Jurkat, Clone E6-1 (cell line): Measurements from ENCODE around the gene NOS3.
A peak's percentile ranks its signal among the peaks of the same experiment; 100 is the strongest.

ENCODE experiments used
- DNase-seq: peaks from one replicate; pipeline ENCODE4 v3.0.0-alpha.2; 2011; ENCODE audit warnings: low read depth, low spot score
- H3K4me3 ChIP-seq: 2 replicates; pipeline ENCODE4 v1.5.1; 2011; ENCODE audit warnings: mild to moderate bottlenecking, low read length, control low read depth, moderate library complexity

Gene NOS3

DNA sequence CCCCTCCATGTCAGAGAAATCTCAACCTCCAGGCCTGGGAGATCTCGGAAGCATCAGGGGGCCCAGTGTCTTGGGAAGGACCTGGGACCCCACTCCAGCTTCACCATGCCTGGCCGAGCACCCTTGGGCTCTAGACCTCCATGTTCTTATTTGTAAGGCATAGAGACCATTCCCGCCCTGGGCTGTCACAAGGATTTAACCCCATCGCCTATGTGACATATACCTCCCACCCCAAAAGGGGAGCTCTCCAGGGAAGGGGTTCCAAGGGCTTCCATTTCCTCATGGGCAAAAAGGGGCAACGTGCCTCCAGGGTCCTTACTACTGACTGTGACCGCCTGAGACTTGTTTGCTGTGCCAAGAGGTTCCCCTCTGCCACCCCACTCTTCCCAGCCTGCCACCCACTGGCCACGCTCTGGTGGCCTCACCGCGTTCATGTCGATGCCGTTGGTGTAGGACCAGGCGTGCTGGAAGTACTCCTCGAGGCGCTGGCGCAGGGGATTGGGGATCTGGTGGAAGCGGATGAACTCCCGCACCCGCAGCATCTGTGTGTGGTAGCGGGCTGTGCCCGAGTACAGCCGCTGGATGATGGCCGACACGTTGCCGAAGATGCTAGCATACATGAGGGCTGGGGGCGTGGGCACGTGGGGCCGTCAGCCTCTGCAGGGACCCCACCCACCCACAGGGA is 40.2 kb upstream of the NOS3 start:
- no peak for DNase-seq

DNA sequence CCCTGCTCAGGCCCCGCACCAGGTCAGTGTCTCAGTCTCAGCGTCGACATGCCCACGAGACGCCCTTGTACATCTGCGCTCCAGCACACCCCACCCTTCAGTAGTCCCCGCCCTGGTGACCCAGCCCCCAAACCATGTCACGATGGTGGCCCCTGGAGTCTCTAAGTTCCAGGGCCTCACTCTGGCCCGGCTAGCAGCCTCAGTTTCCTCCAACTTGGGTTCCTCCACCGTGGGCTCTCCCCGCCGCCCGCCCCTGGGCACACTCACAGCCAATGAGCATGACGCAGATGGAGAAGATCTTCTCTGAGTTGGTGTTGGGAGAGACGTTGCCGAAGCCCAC is 39.7 kb upstream of the NOS3 start:
- no peak overlapping the region for H3K4me3 ChIP-seq
- no peak for DNase-seq

More for the DNA sequence above, 40.2 kb upstream of the NOS3 start:
- H3K4me3 ChIP-seq: no peak overlapping the region

DNA sequence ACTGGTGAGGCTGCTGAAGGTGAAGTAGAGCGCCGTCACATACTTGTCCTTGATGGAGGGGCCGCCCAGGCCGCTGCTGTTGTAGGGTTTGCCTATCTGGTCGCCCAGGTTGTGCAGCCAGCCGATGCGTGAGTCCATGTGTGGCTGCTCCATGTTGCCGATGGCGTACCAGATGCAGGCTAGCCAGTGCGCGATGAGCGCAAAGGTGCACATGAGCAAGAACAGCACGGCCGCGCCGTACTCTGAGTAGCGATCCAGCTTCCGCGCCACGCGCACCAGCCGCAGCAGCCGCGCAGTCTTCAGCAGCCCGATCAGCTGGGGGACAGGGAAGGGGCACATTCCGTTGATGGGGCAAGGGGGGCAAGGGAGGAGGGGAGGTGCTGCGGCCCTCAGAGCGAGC is 39.3 kb upstream of the NOS3 start:
- H3K4me3 ChIP-seq: no peak overlapping the region
- DNase-seq: no peak

DNA sequence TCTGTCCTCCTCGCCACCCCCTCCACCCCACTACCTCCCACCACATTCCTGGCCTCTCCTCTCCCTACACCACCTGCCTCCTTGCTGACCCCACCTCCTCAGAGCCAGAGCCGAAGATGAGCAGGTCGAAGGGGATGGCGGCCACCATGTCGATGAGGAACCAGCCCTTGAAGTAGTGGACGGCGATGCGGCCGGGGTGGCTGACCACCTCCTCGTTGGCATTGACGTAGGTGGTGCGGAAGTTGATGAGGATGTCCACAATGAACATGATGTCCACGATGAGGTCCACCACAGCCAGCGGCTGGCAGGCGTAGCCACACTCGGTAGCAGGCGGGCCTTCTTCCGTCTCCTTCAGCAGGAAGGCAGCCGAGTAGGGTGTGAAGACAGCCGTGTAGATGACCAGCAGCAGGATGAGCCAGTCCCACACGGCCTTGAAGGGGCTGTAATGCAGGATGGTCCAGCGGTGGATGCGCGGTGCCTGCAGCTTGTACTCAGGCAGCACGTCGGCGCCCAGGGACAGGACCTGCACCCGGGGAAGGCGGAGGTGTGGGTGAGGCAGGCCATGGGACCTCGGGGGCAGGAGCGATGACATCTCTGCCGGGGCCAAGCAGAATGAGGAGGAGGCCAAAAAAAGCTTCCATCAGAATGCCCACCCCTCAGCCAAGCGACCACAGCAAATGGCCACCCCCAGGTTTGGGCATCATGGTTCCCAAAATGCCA is 38.3 kb upstream of the NOS3 start:
- DNase-seq: no peak
- no peak overlapping the region for H3K4me3 ChIP-seq

DNA sequence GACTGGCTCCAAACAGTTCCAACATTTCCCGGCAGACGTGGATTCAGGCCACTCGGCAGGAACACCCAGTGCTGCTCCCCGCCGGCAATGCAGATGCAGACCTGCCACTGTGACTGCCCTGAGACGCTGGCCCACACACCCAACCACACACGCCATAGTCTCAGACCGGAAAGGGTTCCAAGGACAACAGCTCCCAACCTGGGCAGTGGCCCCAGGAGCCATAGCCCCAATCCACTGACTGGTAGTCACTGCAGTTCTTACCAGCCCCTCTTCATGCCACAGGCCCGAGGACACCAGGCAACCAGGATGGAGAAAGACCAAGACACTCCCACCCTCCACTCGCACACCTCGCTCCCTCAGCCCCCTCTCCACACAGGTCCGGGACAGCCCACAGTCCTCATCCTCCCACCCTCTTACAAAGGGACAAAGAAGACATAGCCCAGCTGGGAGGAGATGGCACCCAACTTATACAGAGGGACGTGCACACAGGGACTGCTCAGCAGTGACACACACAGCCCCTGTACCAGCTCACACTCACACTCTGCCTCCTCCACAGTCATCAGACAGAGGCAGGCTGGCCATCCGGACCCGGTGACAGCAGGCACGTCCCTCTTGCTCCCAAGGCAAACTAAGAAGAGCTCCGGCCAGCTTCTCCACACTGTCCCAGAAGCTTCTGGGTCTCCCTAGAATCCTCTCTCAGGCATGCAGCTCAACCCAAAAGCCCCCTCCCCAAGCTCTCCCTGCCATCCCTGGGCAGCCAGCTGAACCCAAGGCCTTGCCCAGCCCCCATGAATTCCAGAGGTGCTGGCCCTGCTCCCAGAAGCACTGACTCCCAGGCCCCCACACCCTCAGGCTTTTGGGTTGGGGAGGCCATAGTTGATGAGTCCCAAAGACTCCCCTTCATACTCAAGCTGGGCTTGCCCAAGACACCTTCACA is 37.5 kb upstream of the NOS3 start:
- H3K4me3 ChIP-seq: no peak overlapping the region
- no peak for DNase-seq

DNA sequence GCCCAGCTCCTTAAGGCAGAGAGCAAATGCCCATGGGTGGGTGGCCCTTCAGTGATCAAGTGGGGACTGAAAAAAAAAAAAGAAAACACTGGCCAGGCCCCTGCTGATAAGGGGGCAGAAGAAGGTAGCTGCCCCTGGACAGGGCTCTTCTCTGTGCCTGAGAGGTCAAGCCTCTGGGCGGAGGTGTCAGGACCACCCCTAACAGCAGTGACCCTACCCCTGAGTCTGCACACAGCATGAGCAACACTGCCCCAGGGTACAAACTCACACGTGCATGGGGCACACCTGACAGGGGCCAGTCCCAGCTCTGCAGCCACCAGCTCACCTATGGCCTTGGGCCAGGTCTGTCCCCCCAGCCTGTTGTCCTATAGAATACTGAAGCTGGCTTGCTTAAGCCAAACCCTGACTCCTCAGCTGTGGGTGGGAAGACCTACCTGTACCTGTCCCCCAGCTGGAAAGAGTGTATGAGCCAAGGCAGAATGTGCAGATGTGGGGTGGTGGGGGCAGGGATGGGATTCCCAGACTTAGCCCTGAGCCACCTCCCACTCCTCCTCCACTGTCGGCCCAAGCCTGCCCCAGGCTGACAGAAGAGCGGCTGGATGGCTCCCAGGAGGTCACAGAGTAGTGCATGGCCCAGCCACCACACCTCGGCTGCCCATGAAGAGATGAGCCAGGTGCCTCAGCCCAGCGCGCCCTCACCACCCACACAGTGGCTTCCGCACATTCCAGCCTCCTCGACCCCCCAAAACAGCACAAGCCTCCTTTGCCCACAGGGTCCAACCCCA is 36.4 kb upstream of the NOS3 start:
- no peak overlapping the region for H3K4me3 ChIP-seq
- DNase-seq: no peak

DNA sequence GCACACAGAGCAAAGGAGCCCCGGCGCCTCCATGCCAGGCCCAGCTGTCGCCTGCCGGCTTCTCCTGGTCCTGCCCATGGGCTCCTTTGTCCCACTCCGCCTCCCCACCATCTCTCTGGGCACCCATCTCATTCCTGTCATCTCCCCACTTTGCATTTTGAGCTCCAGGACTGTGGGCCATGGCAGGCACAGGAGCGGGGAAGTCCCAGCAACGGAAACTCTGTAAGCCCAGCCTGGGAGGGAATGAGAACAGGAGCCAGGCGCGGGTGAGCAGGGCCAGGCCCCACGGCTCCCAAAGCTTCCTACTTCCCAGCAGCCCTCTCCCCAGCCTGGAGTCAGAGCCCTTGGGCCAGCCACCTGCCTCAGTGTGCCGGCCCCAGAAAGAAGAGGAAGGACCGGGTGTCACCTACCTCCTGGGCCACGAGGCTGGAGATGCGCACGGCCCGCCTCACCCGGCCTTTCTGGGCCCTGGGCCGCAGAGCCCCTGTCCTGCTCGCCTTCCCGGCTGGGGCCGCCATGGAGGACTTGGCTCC is 35.8 kb upstream of the NOS3 start:
- no peak overlapping the region for H3K4me3 ChIP-seq
- DNase-seq: no peak

DNA sequence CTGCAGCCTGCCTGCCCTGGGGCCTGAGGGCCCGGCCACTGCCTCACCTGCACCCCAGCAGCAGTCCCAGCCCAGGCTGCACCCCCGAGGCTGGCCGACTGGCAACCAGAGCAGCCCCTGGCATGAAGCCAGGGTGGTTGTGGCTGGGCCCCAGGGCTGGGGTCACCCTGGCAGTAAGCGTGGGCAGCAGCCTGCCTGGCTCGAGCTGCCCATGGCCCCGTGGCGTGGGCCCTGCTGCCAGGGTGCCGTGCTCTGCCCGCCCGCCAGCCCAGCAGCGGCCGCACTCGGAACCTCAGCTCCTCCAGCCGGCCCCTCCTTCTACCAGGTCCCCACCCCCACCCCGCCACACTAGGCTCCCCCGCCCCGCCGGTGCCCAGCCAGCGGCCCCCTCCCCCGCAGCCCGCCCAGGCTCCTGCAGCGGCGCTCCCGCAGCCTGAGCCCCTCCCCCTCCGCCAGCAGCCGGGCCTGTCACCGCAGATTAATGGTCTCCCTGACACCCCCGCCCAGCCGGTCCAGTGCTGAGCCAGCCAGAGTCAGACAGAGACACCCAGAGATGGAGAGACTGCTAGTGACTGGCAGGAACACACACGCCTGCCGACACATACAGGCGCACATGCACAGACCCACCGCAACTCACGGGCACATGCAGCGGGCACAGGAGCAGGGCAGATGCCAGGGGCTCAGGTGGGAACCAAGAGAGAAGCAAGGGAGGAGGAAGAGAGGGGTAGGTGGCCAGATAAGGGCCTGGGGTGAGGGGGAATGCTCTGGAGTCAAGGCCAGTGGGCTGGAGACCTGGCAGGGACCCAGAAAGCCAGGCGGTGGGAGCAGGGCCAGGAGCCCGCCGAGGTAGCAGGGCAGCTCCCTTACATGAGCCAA is 35.1 kb upstream of the NOS3 start:
- H3K4me3 ChIP-seq: no peak overlapping the region
- no peak for DNase-seq

DNA sequence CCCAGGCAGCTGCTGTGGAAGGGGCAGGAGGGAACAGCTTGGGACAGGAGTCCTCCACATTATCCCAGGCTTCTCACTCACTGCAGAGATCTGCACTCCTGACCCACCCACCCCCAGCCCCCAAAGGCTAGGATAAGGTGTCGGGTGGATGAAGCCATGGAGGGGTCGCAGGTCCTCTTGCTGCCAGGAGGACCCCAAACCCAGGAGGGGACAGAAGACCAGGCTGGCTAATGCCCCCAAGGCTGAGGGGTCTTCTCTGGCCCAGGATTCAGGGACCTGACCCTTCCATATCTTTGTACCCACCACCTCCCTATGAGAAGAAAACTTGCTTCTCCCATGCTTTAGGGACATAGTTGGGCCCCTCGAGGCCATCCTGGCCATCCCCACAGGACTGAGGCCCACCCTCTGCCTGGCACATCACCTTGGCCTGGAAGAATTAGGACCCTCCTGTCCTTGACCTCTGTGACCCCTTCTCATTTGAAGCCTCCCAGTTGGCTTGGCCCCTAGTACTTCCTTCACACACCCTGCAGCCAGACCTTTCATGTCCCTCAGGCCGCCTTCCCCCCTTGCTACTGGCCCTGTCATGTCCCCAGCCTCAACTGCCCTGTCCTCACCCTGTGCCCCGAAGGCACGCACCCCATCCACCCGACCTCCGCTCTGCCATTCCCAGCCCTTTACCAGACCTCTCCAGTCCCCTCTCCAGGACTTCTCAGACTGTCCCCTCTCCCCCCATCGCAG is 34.3 kb upstream of the NOS3 start:
- no peak for DNase-seq
- H3K4me3 ChIP-seq: no peak overlapping the region

DNA sequence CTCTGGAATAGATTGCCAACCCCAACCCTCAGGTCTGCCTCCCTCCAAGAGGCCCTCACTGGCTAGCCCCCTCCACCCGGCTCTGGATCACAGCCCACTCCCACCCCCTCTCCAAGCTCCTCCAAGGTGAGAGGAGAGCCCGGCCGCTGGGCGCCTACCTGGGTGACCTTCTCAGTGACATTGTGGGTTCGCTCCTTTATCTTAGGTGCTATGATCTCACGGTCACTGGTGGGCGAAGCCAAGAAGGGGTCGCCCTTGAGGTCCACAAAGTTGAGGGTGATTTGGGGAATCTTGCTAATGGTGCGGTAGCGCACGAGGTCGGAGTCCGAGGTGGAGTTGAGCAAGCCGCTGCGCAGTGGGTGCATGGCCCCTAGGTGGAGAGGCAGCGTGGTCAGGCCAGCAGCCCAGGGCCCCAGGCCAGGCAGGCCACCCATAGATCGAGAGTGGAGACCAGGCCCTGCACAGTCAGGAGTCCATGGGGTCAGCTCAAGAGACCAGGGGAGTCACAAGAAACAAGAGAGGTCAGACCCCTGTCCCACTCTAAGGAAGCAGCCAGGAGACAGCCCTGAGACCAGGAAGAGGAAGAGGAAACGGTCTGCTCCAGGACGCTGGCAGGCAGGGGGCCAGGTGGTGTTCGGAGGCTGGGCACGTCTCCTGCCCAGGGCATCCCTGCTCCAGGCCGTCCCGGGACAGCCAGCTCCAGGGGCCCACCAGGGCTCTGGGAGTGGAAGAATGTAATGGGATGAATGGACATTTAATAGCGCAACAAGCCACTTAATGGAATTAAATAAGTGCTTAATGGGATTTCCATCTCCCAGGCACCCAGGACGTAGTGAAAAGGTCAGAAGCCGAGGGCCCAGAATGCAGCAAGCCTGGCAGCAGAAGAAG is 33.4 kb upstream of the NOS3 start:
- DNase-seq: no peak

DNA sequence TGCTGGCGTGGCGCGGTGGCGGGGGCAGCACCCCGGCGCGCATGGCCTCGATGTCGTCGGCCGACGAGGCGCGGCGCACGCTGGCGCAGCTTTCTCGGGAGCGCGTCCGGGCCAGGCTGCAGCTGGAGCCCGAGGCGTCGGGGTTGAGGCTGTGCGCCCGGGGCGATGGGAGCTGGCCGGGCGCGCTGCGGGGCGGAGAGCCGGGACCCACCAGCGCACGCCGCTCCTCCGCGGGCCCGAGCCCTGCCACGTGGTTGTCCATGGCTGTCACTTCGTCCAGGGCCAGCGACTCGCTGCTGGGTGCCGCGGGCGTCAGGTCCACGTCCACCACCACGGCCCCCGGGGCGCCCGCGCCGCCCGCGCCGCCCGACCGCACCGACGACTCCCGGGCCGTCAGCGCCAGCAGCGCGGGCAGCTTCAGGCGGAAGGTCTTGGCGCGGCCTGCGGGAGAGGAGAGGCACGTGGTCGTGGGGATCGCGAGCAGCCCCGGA is 32.7 kb upstream of the NOS3 start:
- H3K4me3 ChIP-seq: no peak overlapping the region
- no peak for DNase-seq

More for the DNA sequence above, 33.4 kb upstream of the NOS3 start:
- H3K4me3 ChIP-seq: no peak overlapping the region

DNA sequence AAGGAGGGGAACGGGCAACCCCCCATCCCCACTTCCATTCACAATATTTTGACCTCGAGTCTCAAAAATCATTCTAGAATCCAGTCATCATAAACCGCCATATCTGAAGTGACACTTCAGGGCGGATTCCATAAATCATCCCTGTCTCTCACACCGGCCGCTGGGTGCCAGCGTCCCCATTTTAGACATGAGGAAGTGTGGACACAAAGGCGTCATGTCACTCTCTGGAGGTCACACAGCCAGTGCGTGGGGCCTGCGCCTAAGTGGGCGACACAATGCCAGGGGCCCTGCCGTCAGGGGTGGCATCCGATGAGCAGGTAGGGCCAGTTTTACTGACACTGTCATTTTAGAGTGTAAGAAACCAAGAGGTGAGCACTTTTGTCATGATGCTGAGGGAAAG is 32.2 kb upstream of the NOS3 start:
- H3K4me3 ChIP-seq: peak overlapping the region; percentile 77
- no peak for DNase-seq

DNA sequence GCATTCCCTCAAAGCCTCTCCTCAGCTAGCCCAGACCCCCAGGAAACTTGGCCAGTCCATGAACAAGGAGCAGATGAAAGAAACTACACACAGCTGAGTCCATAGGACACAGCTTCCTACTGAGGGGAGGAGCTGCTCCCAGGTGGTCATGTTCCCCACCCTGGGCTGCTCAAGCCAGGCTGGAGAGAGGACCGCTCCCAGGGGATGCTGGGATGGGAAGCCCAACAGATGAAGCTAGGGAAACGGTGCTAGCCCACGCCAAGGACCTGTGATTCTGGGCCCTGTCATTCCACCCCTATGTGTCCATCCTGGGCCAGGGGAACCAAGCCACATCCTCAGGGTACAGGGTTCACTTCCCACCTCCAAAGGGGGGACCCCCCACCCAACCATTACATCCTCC is 31.7 kb upstream of the NOS3 start:
- H3K4me3 ChIP-seq: peak overlapping the region; percentile 77
- no peak for DNase-seq

DNA sequence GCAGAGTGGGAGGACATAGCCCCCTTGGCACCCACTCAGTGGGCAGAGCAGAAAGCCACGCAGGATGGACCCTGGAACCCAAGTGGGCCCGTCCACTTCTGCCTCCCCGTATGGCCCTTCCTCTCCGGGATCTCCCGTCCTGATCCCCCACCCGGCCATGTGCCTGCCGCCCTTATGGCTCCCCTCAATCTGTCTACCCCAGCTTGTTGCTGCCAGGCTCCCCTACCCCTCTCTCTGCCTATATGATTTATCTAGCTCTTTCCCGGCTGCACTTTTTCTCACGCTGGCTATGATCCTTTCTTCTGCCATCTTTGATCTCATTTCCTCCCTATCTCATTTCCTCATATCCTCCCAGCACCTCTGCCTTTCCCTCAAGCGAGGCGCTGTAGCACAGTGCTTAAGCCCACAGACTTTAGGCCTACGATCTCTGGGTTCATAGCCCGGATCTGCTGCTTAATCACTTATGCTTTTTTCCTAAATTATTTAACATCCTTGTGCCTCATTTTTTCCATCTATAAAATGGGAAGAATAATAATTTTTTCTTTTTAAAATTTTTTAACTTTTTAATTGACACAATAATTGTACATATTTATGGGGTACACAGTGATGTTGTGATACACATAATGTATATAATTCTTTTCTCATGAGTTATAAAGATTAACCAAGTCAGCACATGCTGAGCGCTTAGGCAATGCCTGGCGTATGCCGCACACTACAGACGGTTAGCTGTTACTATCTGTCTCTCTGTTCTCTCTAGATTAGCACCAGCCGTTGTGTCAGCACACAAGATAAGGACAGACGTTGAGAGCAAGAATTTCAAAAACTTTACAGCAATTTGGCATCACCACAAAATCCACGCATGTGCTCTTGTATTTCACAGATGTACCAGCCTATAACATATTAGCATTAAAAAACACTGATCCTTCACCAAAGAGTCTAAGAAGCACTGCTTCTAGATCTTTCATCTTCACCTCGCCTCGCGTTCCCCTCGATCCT is 30.8 kb upstream of the NOS3 start:
- peak overlapping the region; percentile 77 for H3K4me3 ChIP-seq
- peak; percentile 93 for DNase-seq
